Gastrocnemius medialis (tissue), 4 donors: ENCODE results near the gene RXRB. TPM values are rescaled to one million over a fixed set of nuclear protein-coding genes. Genes with fewer than 3 reads are reported as not detected.

Experiments
- ATAC-seq, 2 donors: fragments of 150-250 bp; one replicate each; pipeline ENCODE4 v1.9.1; 2016
- DNase-seq, 2 donors: peaks; one replicate each; pipeline ENCODE4 v3.0.0-alpha.2; 2019
- H3K27ac ChIP-seq, 4 donors: fragments of 200-600 bp; sonication (generic); 1 replicate in 1 of 4; 2 replicates in 3 of 4; pipeline ENCODE4 v1.5.1; 2016 to 2018; ENCODE audit warnings: mild to moderate bottlenecking in 2 of 4, moderate library complexity in 1 of 4
- H3K27me3 ChIP-seq, 3 donors: fragments of 200-600 bp; sonication (generic) in 2 of 3; 1 replicate in 1 of 3; 2 replicates in 2 of 3; pipeline versions ENCODE4 v1.5.1 to v1.6.0; 2016 to 2019; ENCODE audit warnings: mild to moderate bottlenecking in 1 of 3, moderate library complexity in 1 of 3
- H3K36me3 ChIP-seq, 2 donors: fragments of 200-600 bp; sonication (generic) in 1 of 2; one replicate each; pipeline ENCODE4 v1.5.1; 2017 to 2018
- H3K4me1 ChIP-seq, 2 donors: fragments of 200-600 bp; sonication (generic) in 1 of 2; one replicate each; pipeline ENCODE4 v1.5.1; 2016 to 2017; ENCODE audit warnings: mild to moderate bottlenecking in 2 of 2
- H3K4me3 ChIP-seq, 4 donors: fragments of 200-600 bp; sonication (generic) in 3 of 4; 1 replicate in 1 of 4; 2 replicates in 3 of 4; pipeline ENCODE4 v1.5.1; 2016 to 2019; ENCODE audit warnings: mild to moderate bottlenecking in 2 of 4
- H3K9me3 ChIP-seq, 3 donors: fragments of 200-600 bp; sonication (generic) in 2 of 3; 1 replicate in 1 of 3; 2 replicates in 2 of 3; pipeline ENCODE4 v1.5.1; 2016 to 2019
- CTCF ChIP-seq, 5 experiments: fragments of 450-650 bp in 3 of 5; fragments of 200-600 bp in 2 of 5; sonication (generic) in 2 of 5; IDR thresholded peaks in 4 of 5; conservative IDR thresholded peaks in 1 of 5; 1 replicate in 4 of 5; 2 replicates in 1 of 5; pipeline ENCODE4 v1.5.1; 2016 to 2019; ENCODE audit warnings: antibody characterized with exemption in 5 of 5, mild to moderate bottlenecking in 3 of 5, moderate library complexity in 3 of 5
- POLR2A ChIP-seq, 2 donors: fragments of 450-650 bp; IDR thresholded peaks; one replicate each; pipeline ENCODE4 v1.6.1; 2017; ENCODE audit warnings: antibody characterized with exemption in 2 of 2, mild to moderate bottlenecking in 2 of 2, moderate library complexity in 2 of 2
- in situ Hi-C, 4 donors: fragments of 200-750 bp; cut with MboI; loops; one replicate each; pipeline versions ENCODE4 v1.15.0 to v1.8.0; 2017; ENCODE audit warnings: low sequenced_read_pairs in 4 of 4
- intact Hi-C: fragments of 100-400 bp; cut with DNase I; formaldehyde crosslinking; loops from one replicate; pipeline ENCODE4 v1.15.1; 2023; ENCODE audit warnings: low total_unique reads
- total RNA-seq, 4 donors: library from RNA; depleted of rRNA; stranded (reverse); fragments of >200 nt; gene quantifications; one replicate each; pipeline versions ENCODE4 v1.1.0 to v1.2.3, GENCODE V29; 2016

Gene RXRB
- total RNA-seq, 4 donors from 2014 or later, result 20.8 to 38.4 (median 24.6) TPM

GRCh38 chr6:33170176-33171015 lies 30.1 kb downstream of the RXRB start:
- in situ Hi-C loops (no loop called here), intact Hi-C loops (no loop called here)
- ATAC-seq (no peak), DNase-seq (no peak)
- Histone ChIP-seq H3K9me3 (no peaks in the 10 kb centered on the region), H3K36me3 (no peaks in the 10 kb centered on the region), H3K27ac (no peak overlapping the region), H3K27me3 (no peaks in the 10 kb centered on the region), H3K4me1 (no peaks in the 10 kb centered on the region), H3K4me3 (no peak overlapping the region)
- TF ChIP-seq POLR2A (IDR thresholded peaks at IDR 0.05), result no peak
- no peak for TF ChIP-seq CTCF (IDR thresholded peaks at IDR 0.05 in 4 of 5, conservative IDR thresholded peaks at IDR 0.05 in 1 of 5)

GRCh38 chr6:33169291-33170175 lies 30.9 kb downstream of the RXRB start:
- H3K4me3 ChIP-seq, result no peak overlapping the region
- no peak for TF ChIP-seq CTCF (IDR thresholded peaks at IDR 0.05 in 4 of 5, conservative IDR thresholded peaks at IDR 0.05 in 1 of 5)
- no peak for TF ChIP-seq POLR2A (IDR thresholded peaks at IDR 0.05)
- ATAC-seq (no peak), DNase-seq (no peak)
- no peaks in the 10 kb centered on the region for H3K36me3 ChIP-seq
- no peaks in the 10 kb centered on the region for H3K27me3 ChIP-seq
- no peaks in the 10 kb centered on the region for H3K9me3 ChIP-seq
- H3K27ac ChIP-seq, result no peak overlapping the region
- in situ Hi-C loops, result loop anchor here in 2 of 4 donors (10.0 kb wide), 1 partner anchor 75 kb away; no protein-coding TSS in a partner anchor
- H3K4me1 ChIP-seq, result no peaks in the 10 kb centered on the region
- intact Hi-C loops, result loop anchor here (10.0 kb wide), 1 partner anchor 155 kb away; no protein-coding TSS in a partner anchor

GRCh38 chr6:33168639-33169038 lies 31.8 kb downstream of the RXRB start:
- H3K27ac ChIP-seq, result no peak overlapping the region
- no peaks in the 10 kb centered on the region for H3K27me3 ChIP-seq
- no peak for DNase-seq
- no peak for ATAC-seq
- no peaks in the 10 kb centered on the region for H3K9me3 ChIP-seq
- TF ChIP-seq CTCF (IDR thresholded peaks at IDR 0.05 in 4 of 5, conservative IDR thresholded peaks at IDR 0.05 in 1 of 5) (no peak), POLR2A (IDR thresholded peaks at IDR 0.05) (no peak)
- intact Hi-C loops (loop anchor here (10.0 kb wide), 1 partner anchor 154 kb away; no protein-coding TSS in a partner anchor), in situ Hi-C loops (loop anchor here in 2 of 4 donors (10.0 kb wide), 1 partner anchor 76 kb away; no protein-coding TSS in a partner anchor)
- no peak overlapping the region for H3K4me3 ChIP-seq
- no peaks in the 10 kb centered on the region for H3K4me1 ChIP-seq
- no peaks in the 10 kb centered on the region for H3K36me3 ChIP-seq

- intact Hi-C loops, result loop anchor here (10.0 kb wide), 1 partner anchor 153 kb away; no protein-coding TSS in a partner anchor
- TF ChIP-seq CTCF (IDR thresholded peaks at IDR 0.05 in 4 of 5, conservative IDR thresholded peaks at IDR 0.05 in 1 of 5) (no peak), POLR2A (IDR thresholded peaks at IDR 0.05) (no peak)
- no peak for DNase-seq
- in situ Hi-C loops, result loop anchor here in 2 of 4 donors (10.0 kb wide), 1 partner anchor 77 kb away; no protein-coding TSS in a partner anchor
- Histone ChIP-seq H3K9me3 (no peaks in the 10 kb centered on the region), H3K27ac (no peak overlapping the region), H3K4me3 (no peak overlapping the region), H3K27me3 (no peaks in the 10 kb centered on the region), H3K36me3 (no peaks in the 10 kb centered on the region), H3K4me1 (no peaks in the 10 kb centered on the region)
- ATAC-seq, result no peak
Measured at GRCh38 chr6:33168284-33168601, 32.2 kb downstream of the RXRB start.
